ENCODE results near the gene SAAL1. TPM values are rescaled to one million over a fixed set of nuclear protein-coding genes. Genes with fewer than 3 reads are reported as not detected.

The SAAL1 gene
- total RNA-seq, 1 donor from 2014 or later: 29.3 TPM

Small RNAs within 50 kb of the gene (small RNA-seq; reads per million reads assigned to genes)
- not detected for gene HIGD1AP5

Other genes with a start within 250 kb of the SAAL1 start
- gene SERGEF, start 93.0 kb downstream of the SAAL1 start, total RNA-seq: 65.2 TPM
- 0.41 TPM for gene TPH1, start 59.8 kb downstream of the SAAL1 start, total RNA-seq
- gene MRGPRX3, start 26.5 kb upstream of the SAAL1 start, total RNA-seq: not detected
- not detected for gene MRGPRX4, start 66.8 kb upstream of the SAAL1 start, total RNA-seq
- not detected for gene SAA4, start 130.7 kb upstream of the SAAL1 start, total RNA-seq
- gene SAA2, start 142.6 kb upstream of the SAAL1 start, total RNA-seq: 0.41 TPM
- gene SAA1, start 160.2 kb upstream of the SAAL1 start, total RNA-seq: not detected
- gene HPS5, start 216.1 kb upstream of the SAAL1 start, total RNA-seq: 191 TPM
- gene GTF2H1, start 216.5 kb upstream of the SAAL1 start, total RNA-seq: 69.7 TPM